Activated CD8-positive, alpha-beta T cell treated with anti-CD3 and anti-CD28 coated beads, Interleukin-2, amount 10 ng/mL, durations not matched to agents 7 days and 5 days (primary cell): ENCODE measurements around the gene RASAL1. TPM values are rescaled to one million over a fixed set of nuclear protein-coding genes. Genes with fewer than 3 reads are reported as not detected.
"Not testable (repeated sequence)": the region's sequence is repeated elsewhere in the genome, so short reads cannot be mapped to it uniquely, and the experiment has no call there.

Experiments
- ATAC-seq: fragments of 150-1000 bp; cut with Tn5 transposase; one replicate; pipeline ENCODE4 v1.10.0; 2021; ENCODE audit warnings: moderate library complexity
- CTCF ChIA-PET: fragments of 350-600 bp; sonication (Branson Sonifier 250); formaldehyde crosslinking; loops from one replicate; lab custom pipeline; 2021; ENCODE audit warnings: antibody characterized with exemption; lab: Charles Lee
- POLR2A ChIA-PET: fragments of 350-600 bp; sonication (Branson Sonifier 250); formaldehyde crosslinking; loops from one replicate; lab custom pipeline; 2021; ENCODE audit warnings: antibody characterized with exemption; lab: Charles Lee
- DNase-seq: peaks from one replicate; pipeline ENCODE4 v3.0.0-alpha.2; 2020
- H3K27ac Mint-ChIP-seq: one replicate; pipeline ENCODE4 v1.8.0; 2021; ENCODE audit warnings: mild to moderate bottlenecking, mixed read lengths
- H3K27me3 Mint-ChIP-seq: one replicate; pipeline ENCODE4 v1.8.0; 2021; ENCODE audit warnings: low read depth, mixed read lengths
- H3K36me3 Mint-ChIP-seq: one replicate; pipeline ENCODE4 v1.8.0; 2021; ENCODE audit warnings: low read depth, mixed read lengths
- H3K4me1 Mint-ChIP-seq: one replicate; pipeline ENCODE4 v1.8.0; 2021; ENCODE audit warnings: low read depth, mixed read lengths
- H3K4me3 Mint-ChIP-seq: one replicate; pipeline ENCODE4 v1.8.0; 2021; ENCODE audit warnings: mild to moderate bottlenecking, mixed read lengths
- H3K9me3 Mint-ChIP-seq: one replicate; pipeline ENCODE4 v1.8.0; 2022; ENCODE audit warnings: mixed read lengths; ENCODE audit not compliant: insufficient read depth
- total RNA-seq, 2 experiments: library from RNA; stranded (reverse); gene quantifications; one replicate each; pipeline ENCODE4 v1.2.3, GENCODE V29; 2021

The RASAL1 gene
- total RNA-seq, 2 experiments from 2014 or later: 0.26 to 0.47 TPM

- H3K27ac Mint-ChIP-seq: no peak overlapping the region
- no peaks in the 10 kb centered on the region for H3K4me1 Mint-ChIP-seq
- no peak overlapping the region for H3K4me3 Mint-ChIP-seq
- POLR2A ChIA-PET: no interaction called here
- peaks cover 14% of the 10 kb centered on the region for H3K27me3 Mint-ChIP-seq
- DNase-seq (no peak), ATAC-seq (no peak)
- CTCF ChIA-PET: interaction anchor here (1.1 to 1.7 kb wide), 3 partner anchors 14 to 32 kb away, joined by 3 to 7 read pairs (median 5); no protein-coding TSS in a partner anchor
- H3K36me3 Mint-ChIP-seq: no peaks in the 10 kb centered on the region
- H3K9me3 Mint-ChIP-seq: no peaks in the 10 kb centered on the region
Observed at GRCh38 chr12:113120670-113121370, 14.7 kb downstream of the RASAL1 start.

- DNase-seq (no peak), ATAC-seq (no peak)
- Mint-ChIP-seq H3K27ac (no peak overlapping the region), H3K4me3 (no peak overlapping the region), H3K9me3 (no peaks in the 10 kb centered on the region), H3K4me1 (no peaks in the 10 kb centered on the region), H3K27me3 (peaks cover 14% of the 10 kb centered on the region), H3K36me3 (no peaks in the 10 kb centered on the region)
- ChIA-PET POLR2A (no interaction called here), CTCF (interaction anchor here (1.1 to 1.7 kb wide), 3 partner anchors 15 to 33 kb away, joined by 3 to 7 read pairs (median 5); no protein-coding TSS in a partner anchor)
Observed at GRCh38 chr12:113119980-113120669, 15.4 kb downstream of the RASAL1 start.

- ATAC-seq: no peak
- H3K27ac Mint-ChIP-seq: no peak overlapping the region
- no peaks in the 10 kb centered on the region for H3K4me1 Mint-ChIP-seq
- no peaks in the 10 kb centered on the region for H3K36me3 Mint-ChIP-seq
- peaks cover 12% of the 10 kb centered on the region for H3K27me3 Mint-ChIP-seq
- no peak for DNase-seq
- H3K9me3 Mint-ChIP-seq: no peaks in the 10 kb centered on the region
- H3K4me3 Mint-ChIP-seq: no peak overlapping the region
- ChIA-PET CTCF (interaction anchor here (0.7 kb wide), 1 partner anchor 35 kb away, joined by 3 read pairs; no protein-coding TSS in a partner anchor), POLR2A (no interaction called here)
Observed at GRCh38 chr12:113118142-113118541, 17.4 kb downstream of the RASAL1 start.

GRCh38 chr12:113117684-113118083 lies 17.9 kb downstream of the RASAL1 start:
- POLR2A ChIA-PET, H3K9me3 Mint-ChIP-seq, H3K27ac Mint-ChIP-seq, H3K4me3 Mint-ChIP-seq, DNase-seq, H3K4me1 Mint-ChIP-seq, ATAC-seq, H3K36me3 Mint-ChIP-seq: not testable (repeated sequence)
- peaks cover 11% of the 10 kb centered on the region for H3K27me3 Mint-ChIP-seq
- CTCF ChIA-PET: interaction anchor here (0.7 kb wide), 1 partner anchor 35 kb away, joined by 3 read pairs; no protein-coding TSS in a partner anchor

- POLR2A ChIA-PET: no interaction called here
- Mint-ChIP-seq H3K9me3 (no peaks in the 10 kb centered on the region), H3K4me3 (no peak overlapping the region), H3K4me1 (no peaks in the 10 kb centered on the region), H3K27me3 (peaks cover 9% of the 10 kb centered on the region), H3K27ac (no peak overlapping the region), H3K36me3 (no peaks in the 10 kb centered on the region)
- ATAC-seq (no peak), DNase-seq (no peak)
- CTCF ChIA-PET: no interaction called here
Observed at GRCh38 chr12:113116875-113117274, 18.7 kb downstream of the RASAL1 start.

- ChIA-PET POLR2A (no interaction called here), CTCF (interaction anchor here (1.3 kb wide), 1 partner anchor 59 kb away, joined by 3 read pairs; no protein-coding TSS in a partner anchor)
- Mint-ChIP-seq H3K36me3 (no peaks in the 10 kb centered on the region), H3K27ac (no peak overlapping the region), H3K4me3 (no peak overlapping the region), H3K9me3 (no peaks in the 10 kb centered on the region), H3K27me3 (peaks cover 8% of the 10 kb centered on the region), H3K4me1 (no peaks in the 10 kb centered on the region)
- no peak for DNase-seq
- no peak for ATAC-seq
Observed at GRCh38 chr12:113115455-113116126, 20.0 kb downstream of the RASAL1 start.

- Mint-ChIP-seq H3K9me3 (no peaks in the 10 kb centered on the region), H3K27ac (no peak overlapping the region), H3K4me1 (peaks cover 7% of the 10 kb centered on the region), H3K4me3 (no peak overlapping the region), H3K36me3 (no peaks in the 10 kb centered on the region), H3K27me3 (peaks cover 7% of the 10 kb centered on the region)
- ATAC-seq: no peak
- ChIA-PET POLR2A (no interaction called here), CTCF (interaction anchor here (1.3 kb wide), 1 partner anchor 60 kb away, joined by 3 read pairs; no protein-coding TSS in a partner anchor)
- no peak for DNase-seq
Observed at GRCh38 chr12:113114447-113115178, 20.9 kb downstream of the RASAL1 start.

GRCh38 chr12:113113397-113113796 lies 22.2 kb downstream of the RASAL1 start:
- CTCF ChIA-PET: no interaction called here
- Mint-ChIP-seq H3K4me3 (no peak overlapping the region), H3K27ac (no peak overlapping the region), H3K4me1 (peaks cover 7% of the 10 kb centered on the region), H3K27me3 (peaks cover 7% of the 10 kb centered on the region), H3K9me3 (no peaks in the 10 kb centered on the region), H3K36me3 (no peaks in the 10 kb centered on the region)
- POLR2A ChIA-PET: no interaction called here
- no peak for DNase-seq
- ATAC-seq: no peak

- H3K27ac Mint-ChIP-seq: no peak overlapping the region
- no peak for ATAC-seq
- ChIA-PET POLR2A (no interaction called here), CTCF (no interaction called here)
- H3K27me3 Mint-ChIP-seq: peaks cover 5% of the 10 kb centered on the region
- H3K36me3 Mint-ChIP-seq: no peaks in the 10 kb centered on the region
- peaks cover 7% of the 10 kb centered on the region for H3K4me1 Mint-ChIP-seq
- no peak for DNase-seq
- no peak overlapping the region for H3K4me3 Mint-ChIP-seq
- H3K9me3 Mint-ChIP-seq: no peaks in the 10 kb centered on the region
Observed at GRCh38 chr12:113112043-113112899, 23.3 kb downstream of the RASAL1 start.

- POLR2A ChIA-PET: interaction anchor here (0.6 kb wide), 1 partner anchor 8 kb away, joined by 3 read pairs; no protein-coding TSS in a partner anchor
- Mint-ChIP-seq H3K27me3 (peaks cover 2% of the 10 kb centered on the region), H3K27ac (no peak overlapping the region), H3K4me3 (no peak overlapping the region), H3K4me1 (peaks cover 16% of the 10 kb centered on the region), H3K36me3 (no peaks in the 10 kb centered on the region), H3K9me3 (no peaks in the 10 kb centered on the region)
- ATAC-seq: no peak
- DNase-seq: no peak
- CTCF ChIA-PET: no interaction called here
Observed at GRCh38 chr12:113111247-113111646, 24.3 kb downstream of the RASAL1 start.
